ENCODE results near the gene PLEKHH2.
"Not testable (repeated sequence)": the region's sequence is repeated elsewhere in the genome, so short reads cannot be mapped to it uniquely, and the experiment has no call there.

Gene PLEKHH2

GRCh38 chr2:43631618-43632317 lies 5.3 kb upstream of the PLEKHH2 start:
- Histone ChIP-seq H3K23ac (ENCODE audit: low read length in 2 of 2) (no peak overlapping the region), H3K4me2 (ENCODE audit: low read length, poor library complexity, severe bottlenecking) (no peak overlapping the region), H2BK15ac (ENCODE audit: low read depth, poor library complexity, severe bottlenecking) (no peak overlapping the region), H3K4me3 (ENCODE audit: insufficient read depth in 1 of 2, low read depth in 1 of 2, low read length in 2 of 2) (peak overlapping the region in 1 of 2 experiments; percentile 52), H3K27ac (ENCODE audit: low read length, poor library complexity, severe bottlenecking) (no peak overlapping the region), H3K9ac (ENCODE audit: low read length) (peak overlapping the region; percentile 25), H3K36me3 (ENCODE audit: control insufficient read depth in 1 of 2, insufficient read depth in 2 of 2, low read depth in 1 of 2, low read length in 2 of 2) (no peaks in the 10 kb centered on the region), H3K27me3 (ENCODE audit: control insufficient read depth in 1 of 2, insufficient read depth in 1 of 2, low read length in 2 of 2) (no peaks in the 10 kb centered on the region), H2AK5ac (ENCODE audit: low read length, severe bottlenecking) (no peak overlapping the region), H3K14ac (ENCODE audit: low read length in 2 of 2) (no peak overlapping the region), H4K91ac (ENCODE audit: low read length) (no peak overlapping the region), H3K4ac (ENCODE audit: low read depth in 1 of 2, low read length in 2 of 2) (no peak overlapping the region), H2AFZ (ENCODE audit: low read depth, low read length) (no peak overlapping the region), H4K8ac (ENCODE audit: low read length) (no peak overlapping the region), H3K9me3 (ENCODE audit: control insufficient read depth, low read length) (no peaks in the 10 kb centered on the region), H2BK12ac (ENCODE audit: low read length in 2 of 2) (no peak overlapping the region), H2BK5ac (ENCODE audit: low read depth, low read length, poor library complexity, severe bottlenecking) (no peak overlapping the region), H3K18ac (ENCODE audit: low read depth in 1 of 2, low read length in 2 of 2) (no peak overlapping the region), H2BK120ac (ENCODE audit: low read depth, low read length) (no peak overlapping the region), H3K79me1 (replicated peaks; ENCODE audit: low read length, poor library complexity, severe bottlenecking) (no peaks in the 10 kb centered on the region), H3K4me1 (ENCODE audit: control insufficient read depth, insufficient read depth, low read depth, low read length) (peaks cover 2% of the 10 kb centered on the region)
- WGBS = 85% methylated on average over 10 of the region's 11 CpGs
- no peak for DNase-seq

- peak overlapping the region in 1 of 2 experiments; percentile 87 for H2BK12ac ChIP-seq (ENCODE audit: low read length in 2 of 2)
- no peak overlapping the region for H2AK5ac ChIP-seq (ENCODE audit: low read length, severe bottlenecking)
- no peak overlapping the region for H4K91ac ChIP-seq (ENCODE audit: low read length)
- H3K4me3 ChIP-seq (ENCODE audit: insufficient read depth in 1 of 2, low read depth in 1 of 2, low read length in 2 of 2) = peak overlapping the region in 1 of 2 experiments; percentile 38
- DNase-seq = peak; percentile 36
- H3K27ac ChIP-seq (ENCODE audit: low read length, poor library complexity, severe bottlenecking) = peak overlapping the region; percentile 20
- H3K9me3 ChIP-seq (ENCODE audit: control insufficient read depth, low read length) = no peaks in the 10 kb centered on the region
- H2BK5ac ChIP-seq (ENCODE audit: low read depth, low read length, poor library complexity, severe bottlenecking) = no peak overlapping the region
- no peak overlapping the region for H2AFZ ChIP-seq (ENCODE audit: low read depth, low read length)
- no peak overlapping the region for H3K23ac ChIP-seq (ENCODE audit: low read length in 2 of 2)
- no peak overlapping the region for H4K8ac ChIP-seq (ENCODE audit: low read length)
- H2BK15ac ChIP-seq (ENCODE audit: low read depth, poor library complexity, severe bottlenecking) = no peak overlapping the region
- no peak overlapping the region for H3K18ac ChIP-seq (ENCODE audit: low read depth in 1 of 2, low read length in 2 of 2)
- peak overlapping the region; percentile 71 for H3K9ac ChIP-seq (ENCODE audit: low read length)
- H3K14ac ChIP-seq (ENCODE audit: low read length in 2 of 2) = no peak overlapping the region
- H3K27me3 ChIP-seq (ENCODE audit: control insufficient read depth in 1 of 2, insufficient read depth in 1 of 2, low read length in 2 of 2) = no peaks in the 10 kb centered on the region
- H3K36me3 ChIP-seq (ENCODE audit: control insufficient read depth in 1 of 2, insufficient read depth in 2 of 2, low read depth in 1 of 2, low read length in 2 of 2) = no peaks in the 10 kb centered on the region
- no peak overlapping the region for H3K4ac ChIP-seq (ENCODE audit: low read depth in 1 of 2, low read length in 2 of 2)
- H3K79me1 ChIP-seq (replicated peaks; ENCODE audit: low read length, poor library complexity, severe bottlenecking) = peaks cover 7% of the 10 kb centered on the region
- no peak overlapping the region for H2BK120ac ChIP-seq (ENCODE audit: low read depth, low read length)
- 86% methylated on average over 5 of the region's 6 CpGs for WGBS
- H3K4me2 ChIP-seq (ENCODE audit: low read length, poor library complexity, severe bottlenecking) = no peak overlapping the region
- peaks cover 6% of the 10 kb centered on the region for H3K4me1 ChIP-seq (ENCODE audit: control insufficient read depth, insufficient read depth, low read depth, low read length)
These were observed 2.3 kb upstream of the PLEKHH2 start for GRCh38 chr2:43634604-43635306.

- not testable (repeated sequence) for H4K91ac ChIP-seq (ENCODE audit: low read length); H2BK120ac ChIP-seq (ENCODE audit: low read depth, low read length); H3K4ac ChIP-seq (ENCODE audit: low read depth in 1 of 2, low read length in 2 of 2)
These were observed 907 bp upstream of the PLEKHH2 start for GRCh38 chr2:43636153-43636552.

GRCh38 chr2:43636621-43637020 lies 439 bp upstream of the PLEKHH2 start:
- H3K9ac ChIP-seq (ENCODE audit: low read length) = peak overlapping the region; percentile 83
- H3K4me3 ChIP-seq (ENCODE audit: insufficient read depth in 1 of 2, low read depth in 1 of 2, low read length in 2 of 2) = peak overlapping the region; percentile 24 to 84
- no peaks in the 10 kb centered on the region for H3K36me3 ChIP-seq (ENCODE audit: control insufficient read depth in 1 of 2, insufficient read depth in 2 of 2, low read depth in 1 of 2, low read length in 2 of 2)
- H3K9me3 ChIP-seq (ENCODE audit: control insufficient read depth, low read length) = no peaks in the 10 kb centered on the region
- no peak for DNase-seq
- 59% methylated on average over 10 of the region's 10 CpGs for WGBS
- H2BK120ac ChIP-seq (ENCODE audit: low read depth, low read length) = no peak overlapping the region
- peak overlapping the region in 1 of 2 experiments; percentile 13 for H3K18ac ChIP-seq (ENCODE audit: low read depth in 1 of 2, low read length in 2 of 2)
- H3K27me3 ChIP-seq (ENCODE audit: control insufficient read depth in 1 of 2, insufficient read depth in 1 of 2, low read length in 2 of 2) = no peaks in the 10 kb centered on the region
- H4K91ac ChIP-seq (ENCODE audit: low read length) = no peak overlapping the region
- H2AK5ac ChIP-seq (ENCODE audit: low read length, severe bottlenecking) = no peak overlapping the region
- no peak overlapping the region for H3K14ac ChIP-seq (ENCODE audit: low read length in 2 of 2)
- H2BK5ac ChIP-seq (ENCODE audit: low read depth, low read length, poor library complexity, severe bottlenecking) = no peak overlapping the region
- peaks cover 11% of the 10 kb centered on the region for H3K79me1 ChIP-seq (replicated peaks; ENCODE audit: low read length, poor library complexity, severe bottlenecking)
- H2AFZ ChIP-seq (ENCODE audit: low read depth, low read length) = peak overlapping the region; percentile 72
- no peak overlapping the region for H2BK15ac ChIP-seq (ENCODE audit: low read depth, poor library complexity, severe bottlenecking)
- H3K4me1 ChIP-seq (ENCODE audit: control insufficient read depth, insufficient read depth, low read depth, low read length) = peaks cover 6% of the 10 kb centered on the region
- no peak overlapping the region for H4K8ac ChIP-seq (ENCODE audit: low read length)
- H3K4ac ChIP-seq (ENCODE audit: low read depth in 1 of 2, low read length in 2 of 2) = no peak overlapping the region
- no peak overlapping the region for H3K23ac ChIP-seq (ENCODE audit: low read length in 2 of 2)
- peak overlapping the region; percentile 50 for H3K4me2 ChIP-seq (ENCODE audit: low read length, poor library complexity, severe bottlenecking)
- no peak overlapping the region for H3K27ac ChIP-seq (ENCODE audit: low read length, poor library complexity, severe bottlenecking)
- H2BK12ac ChIP-seq (ENCODE audit: low read length in 2 of 2) = no peak overlapping the region

More at GRCh38 chr2:43636153-43636552, 907 bp upstream of the PLEKHH2 start:
- H3K4me1 ChIP-seq (ENCODE audit: control insufficient read depth, insufficient read depth, low read depth, low read length); H3K4me2 ChIP-seq (ENCODE audit: low read length, poor library complexity, severe bottlenecking); H2AK5ac ChIP-seq (ENCODE audit: low read length, severe bottlenecking); H2BK15ac ChIP-seq (ENCODE audit: low read depth, poor library complexity, severe bottlenecking); H3K14ac ChIP-seq (ENCODE audit: low read length in 2 of 2); H3K9me3 ChIP-seq (ENCODE audit: control insufficient read depth, low read length); H3K27ac ChIP-seq (ENCODE audit: low read length, poor library complexity, severe bottlenecking); H3K27me3 ChIP-seq (ENCODE audit: control insufficient read depth in 1 of 2, insufficient read depth in 1 of 2, low read length in 2 of 2); H3K18ac ChIP-seq (ENCODE audit: low read depth in 1 of 2, low read length in 2 of 2); H3K9ac ChIP-seq (ENCODE audit: low read length); H3K36me3 ChIP-seq (ENCODE audit: control insufficient read depth in 1 of 2, insufficient read depth in 2 of 2, low read depth in 1 of 2, low read length in 2 of 2); H3K4me3 ChIP-seq (ENCODE audit: insufficient read depth in 1 of 2, low read depth in 1 of 2, low read length in 2 of 2); H2AFZ ChIP-seq (ENCODE audit: low read depth, low read length); H2BK12ac ChIP-seq (ENCODE audit: low read length in 2 of 2); H2BK5ac ChIP-seq (ENCODE audit: low read depth, low read length, poor library complexity, severe bottlenecking); H3K23ac ChIP-seq (ENCODE audit: low read length in 2 of 2); DNase-seq; H4K8ac ChIP-seq (ENCODE audit: low read length): not testable (repeated sequence)
- peaks cover 11% of the 10 kb centered on the region for H3K79me1 ChIP-seq (replicated peaks; ENCODE audit: low read length, poor library complexity, severe bottlenecking)
- WGBS = 94% methylated on average over 9 of the region's 12 CpGs
